ENCODE measurements around the gene VPS25. TPM values are rescaled to one million over a fixed set of nuclear protein-coding genes. Genes with fewer than 3 reads are reported as not detected.
A peak's percentile ranks its signal among the peaks of the same experiment; 100 is the strongest.

The VPS25 gene
- total and polyA plus RNA-seq, 9 of the 15 experiments (the other 6 are each of a cell fraction or from before 2014, with no cell fraction given), result 123 to 352 (median 180) TPM

DNA sequence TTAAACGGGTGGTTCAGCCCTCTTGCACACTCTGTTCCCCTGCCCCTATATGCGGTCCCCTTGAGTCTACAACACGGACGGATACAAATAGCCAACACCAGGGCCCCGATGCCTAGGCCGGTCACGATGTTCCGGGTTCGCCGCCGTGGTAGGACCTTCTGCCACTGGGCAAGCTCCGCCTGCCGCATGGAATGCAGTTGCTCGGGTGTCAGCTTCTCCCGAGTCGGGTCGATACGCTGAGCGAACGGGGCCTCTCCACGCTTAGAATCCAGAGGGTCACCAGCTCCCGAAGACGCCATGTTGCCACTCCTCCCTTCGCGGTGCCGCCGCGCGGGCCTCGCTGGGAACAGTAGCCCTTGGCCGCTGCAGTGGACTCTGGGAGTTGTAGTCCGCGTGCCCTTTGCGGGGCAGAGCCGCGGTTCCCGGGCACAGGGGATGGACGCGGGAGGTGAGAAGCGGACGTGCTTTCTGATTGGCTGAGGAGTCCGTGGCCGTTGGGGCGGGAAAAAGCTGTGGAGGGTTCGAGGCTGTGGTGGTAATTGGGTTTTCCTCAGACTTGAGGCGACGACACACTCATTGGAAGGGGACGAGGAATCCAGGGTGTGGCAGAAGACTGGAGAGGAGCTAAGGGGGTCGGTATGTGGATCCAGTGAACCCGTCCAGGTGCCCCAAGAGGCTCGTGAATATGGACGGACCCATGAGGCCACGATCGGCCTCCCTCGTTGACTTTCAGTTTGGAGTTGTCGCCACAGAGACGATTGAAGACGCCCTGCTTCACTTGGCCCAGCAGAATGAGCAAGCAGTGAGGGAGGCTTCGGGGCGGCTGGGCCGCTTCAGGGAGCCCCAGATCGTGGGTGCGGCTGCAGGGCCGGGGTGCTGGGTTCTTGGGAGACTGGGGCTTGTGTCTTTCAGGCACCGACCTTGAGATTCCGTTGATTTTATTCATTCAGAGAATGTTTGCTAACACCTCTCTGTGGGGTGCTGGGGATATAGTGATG, 25.4 kb downstream of the VPS25 start, which contains the start of the genes CNTD1 and COA3 (continued):
- no peak for TF ChIP-seq IFI16 (CRISPR knock-in tag; IDR thresholded peaks at IDR 0.05)
- TF ChIP-seq ZNF644 (tag; IDR thresholded peaks at IDR 0.05; ENCODE audit: low read depth), result 0 out of 2 replicates have a peak, but pooled peaks have one; percentile 42
- 0 out of 2 replicates have a peak, but pooled peaks have one; percentile 23 for TF ChIP-seq RUNX1 (IDR thresholded peaks at IDR 0.05; ENCODE audit: low read depth)
- peak; percentile 48; the same call in 1 of the 2 replicates for TF ChIP-seq ZKSCAN1 (IDR thresholded peaks at IDR 0.05; ENCODE audit: low read depth, low read length)
- TF ChIP-seq, protein P1, sequence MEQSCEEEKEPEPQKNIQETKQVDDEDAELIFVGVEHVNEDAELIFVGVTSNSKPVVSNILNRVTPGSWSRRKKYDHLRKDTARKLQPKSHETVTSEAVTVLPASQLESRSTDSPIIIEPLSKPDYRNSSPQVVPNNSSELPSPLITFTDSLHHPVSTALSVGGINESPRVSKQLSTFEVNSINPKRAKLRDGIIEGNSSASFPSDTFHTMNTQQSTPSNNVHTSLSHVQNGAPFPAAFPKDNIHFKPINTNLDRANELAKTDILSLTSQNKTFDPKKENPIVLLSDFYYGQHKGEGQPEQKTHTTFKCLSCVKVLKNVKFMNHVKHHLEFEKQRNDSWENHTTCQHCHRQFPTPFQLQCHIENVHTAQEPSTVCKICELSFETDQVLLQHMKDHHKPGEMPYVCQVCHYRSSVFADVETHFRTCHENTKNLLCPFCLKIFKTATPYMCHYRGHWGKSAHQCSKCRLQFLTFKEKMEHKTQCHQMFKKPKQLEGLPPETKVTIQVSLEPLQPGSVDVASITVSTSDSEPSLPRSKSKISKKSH (CRISPR knock-in tag; IDR thresholded peaks at IDR 0.05), result no peak
- no peak for TF ChIP-seq KLF16 (IDR thresholded peaks at IDR 0.05)
- TF ChIP-seq, protein P2, sequence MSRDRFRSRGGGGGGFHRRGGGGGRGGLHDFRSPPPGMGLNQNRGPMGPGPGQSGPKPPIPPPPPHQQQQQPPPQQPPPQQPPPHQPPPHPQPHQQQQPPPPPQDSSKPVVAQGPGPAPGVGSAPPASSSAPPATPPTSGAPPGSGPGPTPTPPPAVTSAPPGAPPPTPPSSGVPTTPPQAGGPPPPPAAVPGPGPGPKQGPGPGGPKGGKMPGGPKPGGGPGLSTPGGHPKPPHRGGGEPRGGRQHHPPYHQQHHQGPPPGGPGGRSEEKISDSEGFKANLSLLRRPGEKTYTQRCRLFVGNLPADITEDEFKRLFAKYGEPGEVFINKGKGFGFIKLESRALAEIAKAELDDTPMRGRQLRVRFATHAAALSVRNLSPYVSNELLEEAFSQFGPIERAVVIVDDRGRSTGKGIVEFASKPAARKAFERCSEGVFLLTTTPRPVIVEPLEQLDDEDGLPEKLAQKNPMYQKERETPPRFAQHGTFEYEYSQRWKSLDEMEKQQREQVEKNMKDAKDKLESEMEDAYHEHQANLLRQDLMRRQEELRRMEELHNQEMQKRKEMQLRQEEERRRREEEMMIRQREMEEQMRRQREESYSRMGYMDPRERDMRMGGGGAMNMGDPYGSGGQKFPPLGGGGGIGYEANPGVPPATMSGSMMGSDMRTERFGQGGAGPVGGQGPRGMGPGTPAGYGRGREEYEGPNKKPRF (IDR thresholded peaks at IDR 0.05; ENCODE audit: low read depth, low read length), result no peak
- peak; percentile 54 for TF ChIP-seq TAF1 (IDR thresholded peaks at IDR 0.05; ENCODE audit: control insufficient read depth, extremely low read depth, insufficient read depth, low read length, severe bottlenecking)
- TF ChIP-seq ZSCAN29 (IDR thresholded peaks at IDR 0.05), result 0 out of 2 replicates have a peak, but pooled peaks have one; percentile 38
- TF ChIP-seq, protein P3, sequence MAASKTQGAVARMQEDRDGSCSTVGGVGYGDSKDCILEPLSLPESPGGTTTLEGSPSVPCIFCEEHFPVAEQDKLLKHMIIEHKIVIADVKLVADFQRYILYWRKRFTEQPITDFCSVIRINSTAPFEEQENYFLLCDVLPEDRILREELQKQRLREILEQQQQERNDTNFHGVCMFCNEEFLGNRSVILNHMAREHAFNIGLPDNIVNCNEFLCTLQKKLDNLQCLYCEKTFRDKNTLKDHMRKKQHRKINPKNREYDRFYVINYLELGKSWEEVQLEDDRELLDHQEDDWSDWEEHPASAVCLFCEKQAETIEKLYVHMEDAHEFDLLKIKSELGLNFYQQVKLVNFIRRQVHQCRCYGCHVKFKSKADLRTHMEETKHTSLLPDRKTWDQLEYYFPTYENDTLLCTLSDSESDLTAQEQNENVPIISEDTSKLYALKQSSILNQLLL (CRISPR knock-in tag; IDR thresholded peaks at IDR 0.05; ENCODE audit: borderline replicate concordance), result no peak
- peak; percentile 83 for TF ChIP-seq RBFOX2 (IDR thresholded peaks at IDR 0.05; ENCODE audit: low read depth, low read length)
- TF ChIP-seq, protein P4, sequence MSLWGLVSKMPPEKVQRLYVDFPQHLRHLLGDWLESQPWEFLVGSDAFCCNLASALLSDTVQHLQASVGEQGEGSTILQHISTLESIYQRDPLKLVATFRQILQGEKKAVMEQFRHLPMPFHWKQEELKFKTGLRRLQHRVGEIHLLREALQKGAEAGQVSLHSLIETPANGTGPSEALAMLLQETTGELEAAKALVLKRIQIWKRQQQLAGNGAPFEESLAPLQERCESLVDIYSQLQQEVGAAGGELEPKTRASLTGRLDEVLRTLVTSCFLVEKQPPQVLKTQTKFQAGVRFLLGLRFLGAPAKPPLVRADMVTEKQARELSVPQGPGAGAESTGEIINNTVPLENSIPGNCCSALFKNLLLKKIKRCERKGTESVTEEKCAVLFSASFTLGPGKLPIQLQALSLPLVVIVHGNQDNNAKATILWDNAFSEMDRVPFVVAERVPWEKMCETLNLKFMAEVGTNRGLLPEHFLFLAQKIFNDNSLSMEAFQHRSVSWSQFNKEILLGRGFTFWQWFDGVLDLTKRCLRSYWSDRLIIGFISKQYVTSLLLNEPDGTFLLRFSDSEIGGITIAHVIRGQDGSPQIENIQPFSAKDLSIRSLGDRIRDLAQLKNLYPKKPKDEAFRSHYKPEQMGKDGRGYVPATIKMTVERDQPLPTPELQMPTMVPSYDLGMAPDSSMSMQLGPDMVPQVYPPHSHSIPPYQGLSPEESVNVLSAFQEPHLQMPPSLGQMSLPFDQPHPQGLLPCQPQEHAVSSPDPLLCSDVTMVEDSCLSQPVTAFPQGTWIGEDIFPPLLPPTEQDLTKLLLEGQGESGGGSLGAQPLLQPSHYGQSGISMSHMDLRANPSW (CRISPR knock-in tag; IDR thresholded peaks at IDR 0.05), result peak; percentile 80; the same call in 1 of the 2 replicates
- TF ChIP-seq RAD51 (IDR thresholded peaks at IDR 0.05; ENCODE audit: borderline replicate concordance, low read depth), result 0 out of 2 replicates have a peak, but pooled peaks have one; percentile 16
- TF ChIP-seq, protein P5, sequence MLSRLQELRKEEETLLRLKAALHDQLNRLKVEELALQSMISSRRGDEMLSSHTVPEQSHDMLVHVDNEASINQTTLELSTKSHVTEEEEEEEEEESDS (CRISPR knock-in tag; IDR thresholded peaks at IDR 0.05), result no peak
- TF ChIP-seq POLR2A (conservative IDR thresholded peaks at IDR 0.05), result peak; percentile 80
- no peak for TF ChIP-seq FOXJ3 (CRISPR knock-in tag; IDR thresholded peaks at IDR 0.05)
- peak; percentile 87 for TF ChIP-seq C11orf30 (IDR thresholded peaks at IDR 0.05; ENCODE audit: low read depth)
- TF ChIP-seq BRD9 (IDR thresholded peaks at IDR 0.05; ENCODE audit: low read depth, partially characterized antibody), result peak; percentile 58
